ENCODE measurements around the gene MED25. TPM values are rescaled to one million over a fixed set of nuclear protein-coding genes. Genes with fewer than 3 reads are reported as not detected.

The MED25 gene
- total and polyA plus RNA-seq, 2 experiments from 2014 or later = 29.6 to 83.9 TPM

DNA sequence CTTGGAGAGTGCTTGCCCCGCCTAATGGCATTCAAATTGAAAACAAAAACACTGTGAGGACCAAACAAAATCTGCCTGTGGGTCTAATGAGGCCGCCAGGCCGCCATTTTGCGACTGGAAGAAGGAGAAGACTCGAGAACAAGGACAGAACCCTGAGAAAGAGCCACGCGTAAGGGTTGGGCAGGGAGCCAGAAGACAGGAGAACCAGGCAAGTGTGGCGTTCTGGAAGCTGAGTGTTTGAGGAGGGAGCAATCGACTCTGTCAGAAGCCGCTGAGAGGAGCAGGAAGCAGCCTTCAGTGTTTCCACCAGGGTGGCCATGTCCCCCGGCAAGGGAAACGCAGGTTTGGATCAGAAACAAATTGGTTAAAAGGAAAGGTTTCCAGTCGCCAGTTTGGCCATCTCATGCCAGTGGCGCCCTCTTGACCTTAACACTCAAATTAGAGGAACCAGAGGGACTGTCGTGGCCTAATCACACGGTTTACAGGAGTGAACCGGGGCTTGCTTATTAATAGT is 22.7 kb downstream of the MED25 start:
- no peak overlapping the region for H3K4me3 ChIP-seq
- H3K27ac ChIP-seq = no peak overlapping the region
- DNase-seq (ENCODE audit: low spot score) = no peak
- no peak overlapping the region for H2AFZ ChIP-seq
- TF ChIP-seq, protein P1, sequence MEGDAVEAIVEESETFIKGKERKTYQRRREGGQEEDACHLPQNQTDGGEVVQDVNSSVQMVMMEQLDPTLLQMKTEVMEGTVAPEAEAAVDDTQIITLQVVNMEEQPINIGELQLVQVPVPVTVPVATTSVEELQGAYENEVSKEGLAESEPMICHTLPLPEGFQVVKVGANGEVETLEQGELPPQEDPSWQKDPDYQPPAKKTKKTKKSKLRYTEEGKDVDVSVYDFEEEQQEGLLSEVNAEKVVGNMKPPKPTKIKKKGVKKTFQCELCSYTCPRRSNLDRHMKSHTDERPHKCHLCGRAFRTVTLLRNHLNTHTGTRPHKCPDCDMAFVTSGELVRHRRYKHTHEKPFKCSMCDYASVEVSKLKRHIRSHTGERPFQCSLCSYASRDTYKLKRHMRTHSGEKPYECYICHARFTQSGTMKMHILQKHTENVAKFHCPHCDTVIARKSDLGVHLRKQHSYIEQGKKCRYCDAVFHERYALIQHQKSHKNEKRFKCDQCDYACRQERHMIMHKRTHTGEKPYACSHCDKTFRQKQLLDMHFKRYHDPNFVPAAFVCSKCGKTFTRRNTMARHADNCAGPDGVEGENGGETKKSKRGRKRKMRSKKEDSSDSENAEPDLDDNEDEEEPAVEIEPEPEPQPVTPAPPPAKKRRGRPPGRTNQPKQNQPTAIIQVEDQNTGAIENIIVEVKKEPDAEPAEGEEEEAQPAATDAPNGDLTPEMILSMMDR (IDR thresholded peaks at IDR 0.05; ENCODE audit: poor library complexity) = no peak
- TF ChIP-seq EZH2phosphoT487 (IDR thresholded peaks at IDR 0.05; ENCODE audit: low read depth, severe bottlenecking, unreplicated experiment) (no peak), EZH2 (IDR thresholded peaks at IDR 0.05; ENCODE audit: borderline replicate concordance) (no peak)
- no peaks in the 10 kb centered on the region for H3K9me2 ChIP-seq (replicated peaks; ENCODE audit: insufficient read depth)
- WGBS (ENCODE audit: low lambda C conversion rate, missing lambda C conversion rate) = 95% methylated on average over 17 of the region's 17 CpGs
- H3K4me1 ChIP-seq (ENCODE audit: insufficient read depth) = no peaks in the 10 kb centered on the region
- H3K79me2 ChIP-seq = no peaks in the 10 kb centered on the region
- no peak overlapping the region for H3K4me2 ChIP-seq
- H3K9me3 ChIP-seq (ENCODE audit: low read depth) = no peaks in the 10 kb centered on the region
- no peaks in the 10 kb centered on the region for H3K27me3 ChIP-seq
- no peaks in the 10 kb centered on the region for H3K36me3 ChIP-seq (replicated peaks; ENCODE audit: insufficient read depth, low read depth)
- no peaks in the 10 kb centered on the region for H4K20me1 ChIP-seq (ENCODE audit: insufficient read depth, poor library complexity, severe bottlenecking)

DNA sequence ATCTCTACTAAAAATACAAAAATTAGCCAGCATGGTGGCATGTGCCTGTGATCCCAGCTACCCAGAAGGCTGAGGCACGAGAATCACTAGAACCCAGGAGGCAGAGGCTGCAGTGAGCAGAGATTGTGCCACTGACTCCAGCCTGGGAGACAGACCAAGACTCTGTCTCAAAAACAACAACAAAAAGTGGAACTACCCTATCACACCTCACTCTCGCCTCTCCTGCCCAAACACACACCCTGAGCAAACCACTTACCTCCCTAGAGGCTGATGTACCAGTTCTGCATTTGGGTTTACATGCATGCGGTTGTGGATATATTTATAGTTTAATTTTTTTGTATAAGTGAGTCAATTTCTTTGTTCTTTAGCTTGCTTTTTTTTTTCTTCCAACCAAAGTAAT is 25.2 kb downstream of the MED25 start:
- DNase-seq (ENCODE audit: low spot score) = no peak
- Histone ChIP-seq H3K27ac (no peak overlapping the region), H3K4me3 (no peak overlapping the region), H3K4me1 (ENCODE audit: insufficient read depth) (no peaks in the 10 kb centered on the region), H4K20me1 (ENCODE audit: insufficient read depth, poor library complexity, severe bottlenecking) (no peaks in the 10 kb centered on the region), H2AFZ (no peak overlapping the region), H3K9me3 (ENCODE audit: low read depth) (no peaks in the 10 kb centered on the region), H3K27me3 (no peaks in the 10 kb centered on the region), H3K79me2 (no peaks in the 10 kb centered on the region), H3K9me2 (replicated peaks; ENCODE audit: insufficient read depth) (no peaks in the 10 kb centered on the region), H3K4me2 (no peak overlapping the region), H3K36me3 (replicated peaks; ENCODE audit: insufficient read depth, low read depth) (no peaks in the 10 kb centered on the region)
- WGBS (ENCODE audit: low lambda C conversion rate, missing lambda C conversion rate) = 100% methylated on average over 3 of the region's 3 CpGs
- TF ChIP-seq EZH2phosphoT487 (IDR thresholded peaks at IDR 0.05; ENCODE audit: low read depth, severe bottlenecking, unreplicated experiment) = no peak
- TF ChIP-seq, protein P1 (IDR thresholded peaks at IDR 0.05; ENCODE audit: poor library complexity) = no peak
- no peak for TF ChIP-seq EZH2 (IDR thresholded peaks at IDR 0.05; ENCODE audit: borderline replicate concordance)

DNA sequence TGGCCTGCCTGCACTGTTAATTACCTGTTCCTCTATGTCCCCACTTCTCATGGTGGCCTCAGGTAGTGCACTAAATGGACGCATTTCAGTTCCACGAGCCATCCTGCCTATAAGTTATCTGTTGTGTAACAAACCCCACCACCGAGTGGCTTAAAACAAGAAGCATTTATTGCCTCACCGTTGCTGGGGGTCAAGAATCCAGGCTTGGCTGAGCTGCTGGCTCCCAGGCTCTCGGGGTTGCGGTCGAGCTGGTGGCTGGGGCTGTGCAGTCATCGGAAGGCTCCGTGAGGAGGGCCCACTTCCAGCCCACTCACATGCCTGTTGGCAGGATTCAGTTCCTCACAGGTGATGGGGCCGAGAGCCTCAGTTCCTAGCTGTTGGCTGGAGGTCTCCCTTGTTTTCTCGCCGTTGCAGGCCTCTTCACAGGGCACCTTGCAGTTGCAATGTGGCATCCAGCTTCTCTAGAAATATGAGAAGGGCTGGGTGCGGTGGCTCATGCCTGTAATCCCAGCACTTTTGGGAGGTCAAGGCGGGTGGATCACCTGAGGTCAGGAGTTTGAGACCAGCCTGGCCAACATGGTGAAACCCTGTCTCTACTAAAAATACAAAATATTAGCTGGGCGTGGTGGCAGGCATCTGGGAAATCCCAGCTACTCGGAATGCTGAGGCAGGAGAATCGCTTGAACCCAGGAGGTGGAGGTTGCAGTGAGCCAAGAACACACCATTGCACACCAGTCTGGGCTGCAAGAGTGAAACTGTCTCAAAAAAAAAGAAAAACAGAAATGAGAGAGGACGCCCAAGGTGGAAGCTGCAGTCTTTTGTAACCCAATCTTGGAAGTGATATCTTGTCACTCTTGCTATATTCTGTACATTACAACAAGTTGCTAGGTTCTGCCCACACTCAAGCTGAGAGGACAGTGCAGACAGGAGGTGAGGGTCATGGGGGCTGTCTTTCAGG is 26.3 kb downstream of the MED25 start:
- Histone ChIP-seq H3K27ac (no peak overlapping the region), H3K79me2 (peaks cover 9% of the 10 kb centered on the region), H2AFZ (no peak overlapping the region), H3K9me2 (replicated peaks; ENCODE audit: insufficient read depth) (no peaks in the 10 kb centered on the region), H3K4me2 (no peak overlapping the region), H3K36me3 (replicated peaks; ENCODE audit: insufficient read depth, low read depth) (no peaks in the 10 kb centered on the region), H3K27me3 (no peaks in the 10 kb centered on the region), H3K4me3 (no peak overlapping the region), H3K9me3 (ENCODE audit: low read depth) (no peaks in the 10 kb centered on the region), H3K4me1 (ENCODE audit: insufficient read depth) (no peaks in the 10 kb centered on the region), H4K20me1 (ENCODE audit: insufficient read depth, poor library complexity, severe bottlenecking) (no peaks in the 10 kb centered on the region)
- no peak for DNase-seq (ENCODE audit: low spot score)
- 89% methylated on average over 18 of the region's 18 CpGs for WGBS (ENCODE audit: low lambda C conversion rate, missing lambda C conversion rate)
- TF ChIP-seq, protein P1 (IDR thresholded peaks at IDR 0.05; ENCODE audit: poor library complexity) = no peak
- TF ChIP-seq EZH2 (IDR thresholded peaks at IDR 0.05; ENCODE audit: borderline replicate concordance) = no peak
- no peak for TF ChIP-seq EZH2phosphoT487 (IDR thresholded peaks at IDR 0.05; ENCODE audit: low read depth, severe bottlenecking, unreplicated experiment)

Data from hepatocyte (in vitro differentiated cells).